Vagina (tissue), 2 donors: ENCODE results near the gene ARL10. TPM values are rescaled to one million over a fixed set of nuclear protein-coding genes. Genes with fewer than 3 reads are reported as not detected.

ENCODE experiments used
- DNase-seq, 2 donors: peaks; one replicate each; pipeline ENCODE4 v3.0.0-alpha.2; 2017; ENCODE audit errors: extremely low spot score in 2 of 2
- H3K27ac ChIP-seq: fragments of 200-600 bp; sonication (generic); one replicate; pipeline ENCODE4 v1.5.1; 2019
- H3K27me3 ChIP-seq: fragments of 200-600 bp; sonication (generic); one replicate; pipeline ENCODE4 v1.5.1; 2019
- H3K36me3 ChIP-seq, 2 donors: fragments of 200-600 bp; sonication (generic); one replicate each; pipeline ENCODE4 v1.5.1; 2017 to 2019
- H3K4me1 ChIP-seq: fragments of 200-600 bp; sonication (generic); one replicate; pipeline ENCODE4 v1.5.1; 2019
- H3K4me3 ChIP-seq, 2 donors: fragments of 200-600 bp; sonication (generic); 1 replicate in 1 of 2; 2 replicates in 1 of 2; pipeline ENCODE4 v1.5.1; 2016 to 2019
- H3K9me3 ChIP-seq: fragments of 200-600 bp; sonication (generic); one replicate; pipeline ENCODE4 v1.5.1; 2019
- CTCF ChIP-seq, 3 experiments: fragments of 450-650 bp in 2 of 3; fragments of 200-600 bp in 1 of 3; sonication (generic) in 1 of 3; IDR thresholded peaks; one replicate each; pipeline ENCODE4 v1.5.1; 2017 to 2019; ENCODE audit warnings: antibody characterized with exemption in 3 of 3, mild to moderate bottlenecking in 2 of 3, moderate library complexity in 2 of 3
- POLR2A ChIP-seq, 2 donors: fragments of 450-650 bp; IDR thresholded peaks; one replicate each; pipeline ENCODE4 v1.6.1; 2017; ENCODE audit warnings: antibody characterized with exemption in 2 of 2, mild to moderate bottlenecking in 2 of 2, moderate library complexity in 2 of 2
- POLR2AphosphoS5 ChIP-seq, 2 donors: sonication (generic); formaldehyde crosslinking; IDR thresholded peaks; one replicate each; pipeline ENCODE4 v1.9.0; 2017; ENCODE audit warnings: antibody characterized with exemption in 2 of 2, mild to moderate bottlenecking in 2 of 2, low read depth in 1 of 2; ENCODE audit not compliant: insufficient read depth in 1 of 2
- intact Hi-C: fragments of 100-400 bp; cut with DNase I; formaldehyde crosslinking; loops from one replicate; pipeline ENCODE4 v1.15.1; 2023
- total RNA-seq: library from RNA; depleted of rRNA; stranded (reverse); fragments of >200 nt; gene quantifications from one replicate; pipeline ENCODE4 v1.2.3, GENCODE V29; 2016

The ARL10 gene
- total RNA-seq, 1 donor from 2014 or later, result 9.8 TPM

GRCh38 chr5:176334031-176334770, 31.1 kb upstream of the ARL10 start:
- Histone ChIP-seq H3K36me3 (peaks cover 0 to 19% of the 10 kb centered on the region in 2 donors), H3K4me3 (no peak overlapping the region), H3K4me1 (no peaks in the 10 kb centered on the region), H3K27me3 (no peaks in the 10 kb centered on the region), H3K9me3 (no peaks in the 10 kb centered on the region), H3K27ac (no peak overlapping the region)
- intact Hi-C loops, result no loop called here
- DNase-seq, result no peak
- no peak for TF ChIP-seq CTCF (IDR thresholded peaks at IDR 0.05)
- TF ChIP-seq POLR2A (IDR thresholded peaks at IDR 0.05), result no peak
- TF ChIP-seq POLR2AphosphoS5 (IDR thresholded peaks at IDR 0.05; ENCODE audit: insufficient read depth in 1 of 2, low read depth in 1 of 2), result no peak

GRCh38 chr5:176337913-176338312, 27.4 kb upstream of the ARL10 start:
- Histone ChIP-seq H3K27ac (no peak overlapping the region), H3K4me3 (no peak overlapping the region), H3K4me1 (no peaks in the 10 kb centered on the region), H3K9me3 (no peaks in the 10 kb centered on the region), H3K27me3 (no peaks in the 10 kb centered on the region), H3K36me3 (peaks cover 0 to 19% of the 10 kb centered on the region in 2 donors)
- DNase-seq, result no peak
- TF ChIP-seq CTCF (IDR thresholded peaks at IDR 0.05), result no peak
- no peak for TF ChIP-seq POLR2A (IDR thresholded peaks at IDR 0.05)
- TF ChIP-seq POLR2AphosphoS5 (IDR thresholded peaks at IDR 0.05; ENCODE audit: insufficient read depth in 1 of 2, low read depth in 1 of 2), result no peak
- intact Hi-C loops, result no loop called here

DNA sequence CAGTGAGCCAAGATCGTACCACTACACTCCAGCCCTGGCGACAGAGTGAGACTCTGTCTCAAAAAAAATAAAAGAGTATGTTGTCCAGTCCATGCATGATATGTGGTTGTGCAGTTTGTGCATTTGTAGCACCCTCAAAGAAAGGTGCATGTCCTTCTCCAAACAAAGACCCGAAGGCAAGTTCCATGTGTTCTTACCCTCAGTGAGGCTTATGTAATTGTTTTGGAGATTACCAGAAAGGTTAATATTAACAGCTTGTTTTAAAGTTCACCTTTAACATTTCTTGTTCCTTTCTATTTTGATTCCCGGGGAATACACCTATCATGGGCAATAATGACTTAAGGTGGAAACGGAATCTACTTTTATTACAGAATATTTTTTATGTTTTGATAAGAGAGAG, 26.0 kb upstream of the ARL10 start:
- H3K9me3 ChIP-seq, result no peaks in the 10 kb centered on the region
- H3K27me3 ChIP-seq, result no peaks in the 10 kb centered on the region
- no peak overlapping the region for H3K27ac ChIP-seq
- peaks cover 0 to 19% of the 10 kb centered on the region in 2 donors for H3K36me3 ChIP-seq
- no peak for DNase-seq
- no peak overlapping the region for H3K4me3 ChIP-seq
- TF ChIP-seq POLR2AphosphoS5 (IDR thresholded peaks at IDR 0.05; ENCODE audit: insufficient read depth in 1 of 2, low read depth in 1 of 2) (no peak), CTCF (IDR thresholded peaks at IDR 0.05) (no peak), POLR2A (IDR thresholded peaks at IDR 0.05) (no peak)
- intact Hi-C loops, result no loop called here
- no peaks in the 10 kb centered on the region for H3K4me1 ChIP-seq

GRCh38 chr5:176341325-176342157, 23.7 kb upstream of the ARL10 start:
- intact Hi-C loops, result no loop called here
- H3K36me3 ChIP-seq, result peaks cover 0 to 35% of the 10 kb centered on the region in 2 donors
- DNase-seq, result no peak

More at GRCh38 chr5:176341325-176342157, 23.7 kb upstream of the ARL10 start:
- TF ChIP-seq CTCF (IDR thresholded peaks at IDR 0.05), result no peak
- TF ChIP-seq POLR2AphosphoS5 (IDR thresholded peaks at IDR 0.05; ENCODE audit: insufficient read depth in 1 of 2, low read depth in 1 of 2), result no peak
- no peak for TF ChIP-seq POLR2A (IDR thresholded peaks at IDR 0.05)
- H3K27ac ChIP-seq, result no peak overlapping the region
- no peak overlapping the region for H3K4me3 ChIP-seq
- no peaks in the 10 kb centered on the region for H3K4me1 ChIP-seq
- H3K27me3 ChIP-seq, result no peaks in the 10 kb centered on the region
- no peaks in the 10 kb centered on the region for H3K9me3 ChIP-seq
